HL-60 (cell line): Measurements from ENCODE around the gene TLL2.

Experiments used
- POLR2AphosphoS5 ChIP-seq: IDR thresholded peaks from 2 replicates; pipeline ENCODE4 v1.6.1; 2012; ENCODE audit warnings: low read depth
- TF ChIP-seq, protein P1 (sequence below): IDR thresholded peaks from one replicate; pipeline ENCODE4 v1.5.1; 2011; ENCODE audit warnings: low read length, control low read depth, inconsistent platforms; ENCODE audit not compliant: insufficient read depth

DNA sequence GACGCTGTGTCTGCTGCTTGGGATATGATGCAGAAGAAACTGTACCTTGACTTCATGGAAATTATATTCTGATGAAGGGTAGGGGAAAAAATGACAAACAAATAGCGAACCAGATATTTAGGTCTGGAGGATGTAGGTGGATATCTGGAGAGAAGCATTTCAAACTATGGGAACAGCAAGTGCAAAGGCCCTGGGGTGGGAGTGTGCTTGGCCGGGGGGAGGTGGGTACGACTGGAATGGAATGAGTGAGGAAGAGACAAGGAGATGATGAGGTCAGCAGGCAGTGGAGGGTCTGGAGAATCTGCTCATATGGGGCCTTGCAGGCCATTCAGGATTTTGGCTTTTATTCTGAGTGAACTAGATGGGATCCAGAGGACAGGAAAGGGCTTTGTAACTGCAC is 65.2 kb downstream of the TLL2 start:
- TF ChIP-seq, protein P1, sequence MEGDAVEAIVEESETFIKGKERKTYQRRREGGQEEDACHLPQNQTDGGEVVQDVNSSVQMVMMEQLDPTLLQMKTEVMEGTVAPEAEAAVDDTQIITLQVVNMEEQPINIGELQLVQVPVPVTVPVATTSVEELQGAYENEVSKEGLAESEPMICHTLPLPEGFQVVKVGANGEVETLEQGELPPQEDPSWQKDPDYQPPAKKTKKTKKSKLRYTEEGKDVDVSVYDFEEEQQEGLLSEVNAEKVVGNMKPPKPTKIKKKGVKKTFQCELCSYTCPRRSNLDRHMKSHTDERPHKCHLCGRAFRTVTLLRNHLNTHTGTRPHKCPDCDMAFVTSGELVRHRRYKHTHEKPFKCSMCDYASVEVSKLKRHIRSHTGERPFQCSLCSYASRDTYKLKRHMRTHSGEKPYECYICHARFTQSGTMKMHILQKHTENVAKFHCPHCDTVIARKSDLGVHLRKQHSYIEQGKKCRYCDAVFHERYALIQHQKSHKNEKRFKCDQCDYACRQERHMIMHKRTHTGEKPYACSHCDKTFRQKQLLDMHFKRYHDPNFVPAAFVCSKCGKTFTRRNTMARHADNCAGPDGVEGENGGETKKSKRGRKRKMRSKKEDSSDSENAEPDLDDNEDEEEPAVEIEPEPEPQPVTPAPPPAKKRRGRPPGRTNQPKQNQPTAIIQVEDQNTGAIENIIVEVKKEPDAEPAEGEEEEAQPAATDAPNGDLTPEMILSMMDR = no peak
- no peak for TF ChIP-seq POLR2AphosphoS5
